Endothelial cell of umbilical vein (primary cell): ENCODE data around the gene NINL. TPM values are rescaled to one million over a fixed set of nuclear protein-coding genes. Genes with fewer than 3 reads are reported as not detected.
"Not testable (repeated sequence)": the region's sequence is repeated elsewhere in the genome, so short reads cannot be mapped to it uniquely, and the experiment has no call there.

Source experiments
- BruUV-seq: library from RNA; stranded (reverse); fragments of 400-500 nt; replicated peaks from 2 replicates; lab custom pipeline; 2021; lab: Mats Ljungman, UMichigan
- CTCF ChIA-PET: fragments of 300-600, 350-600 bp; sonication (Branson Sonifier 250); formaldehyde crosslinking; loops from one replicate; lab custom pipeline; 2021; ENCODE audit warnings: antibody characterized with exemption, inconsistent platforms; lab: Charles Lee
- POLR2A ChIA-PET: fragments of 300-600, 350-600 bp; sonication (Branson Sonifier 250); formaldehyde crosslinking; loops from one replicate; lab custom pipeline; 2021; ENCODE audit warnings: antibody characterized with exemption, inconsistent platforms; lab: Charles Lee
- DNase-seq: peaks from one replicate; pipeline ENCODE4 v3.0.0-alpha.2; 2011; ENCODE audit warnings: low read depth, low spot score
- FAIRE-seq: peaks from 2 replicates; lab custom pipeline; 2011; peaks lifted over from hg19 to GRCh38; lab: Jason Lieb, UNC
- H2AFZ ChIP-seq: 2 replicates; pipeline ENCODE4 v1.6.0; 2012; ENCODE audit warnings: low read depth, low read length, control low read depth, inconsistent platforms
- H3K27ac ChIP-seq: 2 replicates; pipeline ENCODE4 v1.5.1; 2011; ENCODE audit warnings: low read depth, mild to moderate bottlenecking, control low read depth, low read length, moderate library complexity; ENCODE audit not compliant: insufficient read depth
- H3K27me3 ChIP-seq, 2 experiments: 2 replicates each; pipeline versions ENCODE4 v1.6.0 to v1.6.1; 2011; ENCODE audit warnings: low read length in 2 of 2, mixed read lengths in 1 of 2; ENCODE audit not compliant: control insufficient read depth in 2 of 2, insufficient read depth in 2 of 2
- H3K36me3 ChIP-seq, 2 experiments: 2 replicates in 1 of 2; 3 replicates in 1 of 2; pipeline ENCODE4 v1.5.1; 2011; ENCODE audit warnings: low read length in 2 of 2, mild to moderate bottlenecking in 1 of 2, moderate library complexity in 1 of 2; ENCODE audit not compliant: control insufficient read depth in 2 of 2, insufficient read depth in 2 of 2; ENCODE audit errors: extremely low read depth in 1 of 2
- H3K4me1 ChIP-seq: 3 replicates; pipeline ENCODE4 v1.5.1; 2011; ENCODE audit warnings: mild to moderate bottlenecking, low read length; ENCODE audit not compliant: control insufficient read depth, insufficient read depth; ENCODE audit errors: extremely low read depth
- H3K4me2 ChIP-seq: 2 replicates; pipeline ENCODE4 v1.6.1; 2011; ENCODE audit warnings: low read length, control low read depth, mixed read lengths; ENCODE audit not compliant: insufficient read depth
- H3K4me3 ChIP-seq, 3 experiments: fragments of 200-600 bp in 1 of 3; sonication (generic), shearing (Covaris generic) in 1 of 3; replicated peaks in 1 of 3; 2 replicates each; pipeline ENCODE4 v1.5.1; 2011 to 2016; ENCODE audit warnings: control low read depth in 3 of 3, low read length in 3 of 3, mild to moderate bottlenecking in 2 of 3, inconsistent platforms in 1 of 3, low read depth in 1 of 3, moderate library complexity in 1 of 3; ENCODE audit not compliant: insufficient read depth in 1 of 3
- H3K79me2 ChIP-seq: 2 replicates; pipeline ENCODE4 v1.6.0; 2012; ENCODE audit warnings: low read length, inconsistent platforms; ENCODE audit not compliant: control insufficient read depth, insufficient read depth
- H3K9ac ChIP-seq: replicated peaks from 2 replicates; pipeline ENCODE3; 2011; ENCODE audit warnings: low read length, control low read depth; ENCODE audit not compliant: insufficient read depth; ENCODE audit errors: extremely low read depth
- H3K9me1 ChIP-seq: replicated peaks from 3 replicates; pipeline ENCODE4 v1.6.0; 2011; ENCODE audit warnings: mild to moderate bottlenecking, low read length; ENCODE audit not compliant: control insufficient read depth, insufficient read depth; ENCODE audit errors: extremely low read depth
- H3K9me3 ChIP-seq: replicated peaks from 2 replicates; pipeline ENCODE4 v1.5.1; 2012; ENCODE audit warnings: low read length, inconsistent platforms; ENCODE audit not compliant: control insufficient read depth, insufficient read depth
- H4K20me1 ChIP-seq: replicated peaks from 2 replicates; pipeline ENCODE3; 2011; ENCODE audit warnings: mild to moderate bottlenecking, low read length; ENCODE audit not compliant: control insufficient read depth, insufficient read depth; ENCODE audit errors: extremely low read depth
- CTCF ChIP-seq, 2 donors: IDR thresholded peaks; 1 replicate in 1 of 2; 2 replicates in 1 of 2; pipeline ENCODE4 v1.5.1; 2011; ENCODE audit warnings: low read length in 2 of 2, mild to moderate bottlenecking in 2 of 2, moderate library complexity in 2 of 2, control low read depth in 1 of 2, inconsistent platforms in 1 of 2, low read depth in 1 of 2; ENCODE audit not compliant: insufficient read depth in 1 of 2; ENCODE audit errors: extremely low read depth in 1 of 2
- EZH2 ChIP-seq: IDR thresholded peaks from 2 replicates; pipeline ENCODE4 v1.6.1; 2012; ENCODE audit warnings: borderline replicate concordance, low read depth, mild to moderate bottlenecking, moderate library complexity, low read length, inconsistent platforms; ENCODE audit not compliant: severe bottlenecking
- FOS ChIP-seq: IDR thresholded peaks from 2 replicates; pipeline ENCODE4 v1.6.1; 2011; ENCODE audit warnings: mild to moderate bottlenecking, low read length, moderate library complexity, borderline replicate concordance; ENCODE audit not compliant: insufficient read depth
- GATA2 ChIP-seq: IDR thresholded peaks from 2 replicates; pipeline ENCODE4 v1.7.0; 2011; ENCODE audit warnings: low read depth, mild to moderate bottlenecking, moderate library complexity, mixed read lengths, low read length; ENCODE audit not compliant: insufficient read length, insufficient read depth
- JUN ChIP-seq: IDR thresholded peaks from 2 replicates; pipeline ENCODE4 v1.6.1; 2011; ENCODE audit warnings: borderline replicate concordance, low read depth; ENCODE audit not compliant: insufficient read length, insufficient read depth
- MAX ChIP-seq: IDR thresholded peaks from 2 replicates; pipeline ENCODE4 v1.6.1; 2011; ENCODE audit not compliant: insufficient read depth, insufficient read length
- MYC ChIP-seq: IDR thresholded peaks from one replicate; pipeline ENCODE4 v1.6.1; 2011; ENCODE audit warnings: mild to moderate bottlenecking, low read depth, low read length
- POLR2A ChIP-seq: IDR thresholded peaks from 2 replicates; pipeline ENCODE4 v1.6.1; 2012; ENCODE audit warnings: low read depth, mild to moderate bottlenecking, control low read depth, low read length
- POLR2AphosphoS5 ChIP-seq: IDR thresholded peaks from 2 replicates; pipeline ENCODE4 v1.6.1; 2012; ENCODE audit warnings: low read depth, mild to moderate bottlenecking, control low read depth, low read length, moderate library complexity; ENCODE audit not compliant: insufficient read depth
- dilution Hi-C: fragments of 300-500 bp; cut with MboI; formaldehyde crosslinking; loops from one replicate; pipeline ENCODE4 v1.15.0; 2019; ENCODE audit warnings: low sequenced_read_pairs; ENCODE audit not compliant: extremely low pct_ligation_motif_present
- intact Hi-C: fragments of 100-400 bp; cut with micrococcal nuclease; formaldehyde crosslinking; loops from one replicate; pipeline ENCODE4 v1.10.0; 2022
- polyA plus RNA-seq, 4 experiments: library from polyadenylated mRNA; depleted of rRNA in 3 of 4; stranded (reverse) in 3 of 4; unstranded in 1 of 4; fragments of >200 nt; gene quantifications; 2 replicates each; pipeline versions ENCODE4 v1.2.1 to v1.2.3, GENCODE V29; 2011 to 2012; ENCODE audit warnings: missing spikeins in 1 of 4
- total RNA-seq: library from RNA; stranded (reverse); gene quantifications from 2 replicates; pipeline ENCODE4 v1.2.3, GENCODE V29; 2021

The NINL gene
- total and polyA plus RNA-seq, 2 donors (not counting 3 experiments of a cell fraction or from before 2014, with no cell fraction given): 13.2 to 25.5 TPM

DNA sequence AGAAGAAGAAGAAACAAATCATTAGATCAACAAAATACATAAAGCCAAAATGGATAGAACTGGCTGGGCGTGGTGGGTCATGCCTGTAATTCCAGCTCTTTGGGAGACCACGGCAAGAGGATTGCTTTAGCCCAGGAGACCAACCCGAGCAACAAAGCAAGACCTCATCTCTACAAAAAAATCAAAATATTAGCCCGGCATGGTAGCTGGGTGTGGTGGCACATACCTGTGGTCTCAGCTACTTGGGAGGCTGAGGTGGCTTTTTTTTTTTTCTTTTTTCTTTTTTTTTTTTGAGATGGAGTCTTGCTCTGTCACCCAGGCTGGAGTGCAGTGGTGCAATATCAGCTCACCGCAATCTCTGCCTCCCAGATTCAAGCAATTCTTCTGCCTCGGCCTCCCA lies 21.5 kb downstream of the NINL start:
- CTCF ChIA-PET: no interaction called here
- intact Hi-C loops: no loop called here
- Histone ChIP-seq H2AFZ (no peak overlapping the region), H3K9me1 (no peaks in the 10 kb centered on the region), H3K79me2 (peaks cover 6% of the 10 kb centered on the region), H3K27ac (no peak overlapping the region), H3K9me3 (no peaks in the 10 kb centered on the region), H3K4me2 (no peak overlapping the region), H3K9ac (no peak overlapping the region), H4K20me1 (no peaks in the 10 kb centered on the region), H3K36me3 (no peaks in the 10 kb centered on the region), H3K27me3 (no peaks in the 10 kb centered on the region), H3K4me1 (no peaks in the 10 kb centered on the region), H3K4me3 (no peak overlapping the region)
- POLR2A ChIA-PET: interaction anchor here (0.7 kb wide), 1 partner anchor 9 kb away, joined by 4 read pairs; no protein-coding TSS in a partner anchor
- dilution Hi-C loops: no loop called here
- no TSS peak for BruUV-seq
- TF ChIP-seq MAX (no peak), EZH2 (no peak), POLR2A (no peak)
- FAIRE-seq: no peak
- DNase-seq: no peak

GRCh38 chr20:25563362-25563761 lies 22.0 kb downstream of the NINL start:
- no peaks in the 10 kb centered on the region for H4K20me1 ChIP-seq
- H2AFZ ChIP-seq: no peak overlapping the region
- dilution Hi-C loops (no loop called here), intact Hi-C loops (no loop called here)
- FAIRE-seq (no peak), DNase-seq (no peak)
- CTCF ChIA-PET: no interaction called here
- H3K79me2 ChIP-seq: peaks cover 6% of the 10 kb centered on the region
- POLR2A ChIA-PET: interaction anchor here (0.7 kb wide), 1 partner anchor 10 kb away, joined by 4 read pairs; no protein-coding TSS in a partner anchor
- H3K4me3 ChIP-seq: no peak overlapping the region
- no TSS peak for BruUV-seq
- H3K9ac ChIP-seq: no peak overlapping the region
- H3K4me1 ChIP-seq: no peaks in the 10 kb centered on the region
- H3K27me3 ChIP-seq: no peaks in the 10 kb centered on the region
- no peaks in the 10 kb centered on the region for H3K36me3 ChIP-seq
- TF ChIP-seq CTCF (IDR thresholded peaks at IDR 0.05; ENCODE audit: extremely low read depth in 1 of 2, insufficient read depth in 1 of 2, low read depth in 1 of 2, low read length in 2 of 2) (no peak), GATA2 (no peak), FOS (no peak), EZH2 (no peak), JUN (no peak), POLR2AphosphoS5 (no peak), MYC (no peak)
- H3K9me1 ChIP-seq: no peaks in the 10 kb centered on the region
- no peak overlapping the region for H3K4me2 ChIP-seq
- H3K9me3 ChIP-seq: no peaks in the 10 kb centered on the region
- H3K27ac ChIP-seq: no peak overlapping the region

- H4K20me1 ChIP-seq, H3K9me1 ChIP-seq, H3K9ac ChIP-seq, H3K79me2 ChIP-seq, H3K27me3 ChIP-seq, H3K4me2 ChIP-seq, H2AFZ ChIP-seq, H3K36me3 ChIP-seq, dilution Hi-C loops, intact Hi-C loops, H3K9me3 ChIP-seq, H3K4me3 ChIP-seq, FAIRE-seq, DNase-seq, H3K27ac ChIP-seq, CTCF ChIA-PET, POLR2A ChIA-PET, H3K4me1 ChIP-seq, BruUV-seq: not testable (repeated sequence)
Observed at GRCh38 chr20:25561771-25562170, 23.6 kb downstream of the NINL start.
